ENCODE data around the gene ALKAL2.

Gene ALKAL2

DNA sequence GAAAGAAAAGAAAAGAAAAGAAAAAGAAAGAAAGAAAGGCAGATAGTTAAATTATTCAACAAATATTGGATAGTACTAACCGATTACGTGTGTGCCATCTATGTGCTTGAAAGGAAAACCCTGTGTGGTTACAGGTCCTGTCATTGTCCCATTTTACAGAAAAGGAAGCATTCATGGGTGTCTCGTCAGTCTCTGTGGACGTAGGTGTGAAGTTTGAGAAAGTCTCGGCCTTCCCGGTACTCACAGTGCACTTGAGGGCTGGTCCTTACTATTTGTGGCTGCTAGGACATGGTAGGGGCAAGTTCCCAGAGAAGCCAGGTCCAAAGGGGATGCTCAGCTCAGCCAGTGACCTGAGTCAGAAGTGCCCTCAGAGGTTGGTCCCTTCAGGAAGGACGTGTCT lies 43.3 kb downstream of the ALKAL2 start:
- DNase-seq (ENCODE audit: low read depth), result no peak

DNA sequence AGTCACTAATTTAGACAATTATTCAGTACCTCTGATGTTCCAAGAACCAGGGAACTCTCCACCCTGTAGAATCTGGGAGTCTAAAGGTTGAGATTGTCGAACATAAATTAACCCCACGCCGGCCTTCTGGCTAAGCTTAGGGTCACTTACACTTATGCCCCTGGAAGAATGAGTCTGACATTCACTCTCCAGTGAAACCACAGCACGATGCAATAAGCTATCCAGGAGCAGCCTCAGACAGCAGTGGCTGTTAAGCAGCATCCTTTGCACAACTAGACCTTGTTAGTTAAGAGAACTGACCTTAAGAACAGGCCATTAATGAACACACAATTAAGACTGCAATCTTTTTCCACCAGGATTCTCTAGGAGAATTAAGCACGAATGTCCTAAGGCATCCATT lies 49.0 kb downstream of the ALKAL2 start:
- no peak for DNase-seq (ENCODE audit: low read depth)

DNA sequence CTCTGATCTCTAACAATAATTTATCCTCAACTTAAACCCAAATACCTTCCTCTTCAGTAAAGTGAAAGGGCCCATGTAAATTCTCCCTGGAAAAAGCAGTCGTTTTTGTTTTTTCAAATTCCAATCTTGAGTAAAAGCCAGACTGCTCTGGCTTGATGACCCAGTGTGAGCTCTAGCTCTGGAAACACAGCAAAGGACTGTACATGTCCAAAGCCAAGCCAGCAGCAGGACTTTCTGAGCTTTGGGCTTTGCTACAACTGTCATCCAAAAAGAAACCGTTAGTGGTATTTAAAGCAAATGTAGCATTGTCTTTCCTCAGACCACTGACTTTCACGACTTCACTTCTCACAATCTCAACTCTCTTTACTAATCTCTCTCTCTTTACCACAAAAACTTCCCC lies 49.5 kb downstream of the ALKAL2 start:
- no peak for DNase-seq (ENCODE audit: low read depth)

DNA sequence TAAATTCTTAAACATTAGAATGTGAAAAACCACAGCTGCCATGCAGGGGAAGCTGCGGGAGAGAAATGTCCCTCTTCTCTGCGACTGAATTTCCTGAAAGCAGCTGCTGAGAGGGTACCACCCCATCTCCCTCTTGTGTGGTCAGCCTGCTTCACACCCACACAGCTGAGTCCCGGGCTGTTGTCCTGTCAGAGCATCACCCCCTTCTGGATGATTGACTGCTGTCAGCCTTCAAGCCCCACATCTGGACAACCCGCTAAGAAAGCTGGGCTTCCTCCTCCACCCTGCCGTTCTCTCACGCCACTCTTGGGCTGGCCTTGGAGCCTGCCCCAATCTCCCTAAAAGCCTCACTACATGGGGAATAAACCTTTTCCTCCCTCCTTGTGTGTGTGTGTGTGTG lies 50.0 kb downstream of the ALKAL2 start:
- no peak for DNase-seq (ENCODE audit: low read depth)

DNA sequence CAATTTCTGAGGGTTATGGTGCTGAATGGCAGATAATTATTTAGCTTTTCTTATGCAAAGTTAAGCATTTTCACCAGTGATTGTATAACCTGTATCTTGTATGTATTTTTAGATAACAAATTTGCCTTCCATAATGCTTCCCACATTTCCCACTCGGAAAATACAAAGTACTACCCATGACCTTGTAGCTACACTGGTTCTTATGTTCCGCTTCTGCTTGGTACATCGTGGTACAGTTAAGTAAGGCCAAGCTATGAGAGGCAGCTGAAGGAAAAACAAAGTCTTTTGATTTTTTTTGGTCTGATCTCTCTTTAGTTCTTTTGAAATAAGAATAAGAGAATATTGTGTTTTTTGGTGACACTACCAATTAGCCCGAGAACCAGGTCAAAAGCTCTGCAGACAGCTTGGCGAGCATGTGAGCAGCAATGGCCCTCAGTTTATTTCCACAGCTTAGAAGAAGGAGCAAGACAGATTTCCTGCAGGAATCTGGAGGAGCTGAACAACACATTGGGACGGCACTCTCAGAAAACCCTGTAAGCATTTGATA lies 50.8 kb downstream of the ALKAL2 start:
- no peak for DNase-seq (ENCODE audit: low read depth)

DNA sequence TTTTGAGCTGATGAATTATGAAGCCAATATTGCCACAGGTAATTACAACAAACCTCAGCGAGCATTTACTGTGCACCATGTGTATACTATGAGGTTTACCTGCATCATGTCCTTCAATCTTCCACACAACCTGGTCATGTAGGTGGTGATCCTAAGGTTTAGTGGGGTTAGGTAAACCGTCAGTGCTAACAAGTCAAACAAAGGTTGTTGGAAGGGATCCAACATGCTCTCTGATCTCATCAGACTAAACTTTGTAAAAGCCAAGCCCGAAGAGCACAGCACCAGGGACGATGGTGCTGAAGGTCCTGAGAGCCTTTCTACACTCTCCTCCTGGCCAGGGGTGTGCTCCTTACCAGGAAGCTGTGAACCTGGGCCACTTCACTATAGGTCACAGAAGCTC lies 53.5 kb downstream of the ALKAL2 start:
- no peak for DNase-seq (ENCODE audit: low read depth)

DNA sequence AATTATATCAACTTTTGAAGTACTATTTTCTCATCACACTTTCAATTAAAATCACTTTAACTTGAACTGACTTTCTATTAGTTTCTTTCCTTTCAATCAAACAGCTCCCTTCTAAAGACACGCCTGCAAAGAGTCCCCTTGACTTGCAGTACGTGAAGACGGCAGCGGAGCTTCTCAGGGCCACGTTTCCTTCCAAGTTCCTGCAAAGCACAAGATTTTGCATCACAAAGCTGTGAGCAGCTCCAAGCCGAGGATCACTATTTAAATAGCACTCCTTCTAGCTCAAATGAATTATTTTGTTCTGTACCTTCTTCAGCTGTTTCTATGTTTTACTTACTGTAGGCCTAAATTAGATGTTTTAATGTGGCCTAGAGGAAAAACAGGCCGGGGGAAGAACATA lies 54.9 kb downstream of the ALKAL2 start:
- no peak for DNase-seq (ENCODE audit: low read depth)

DNA sequence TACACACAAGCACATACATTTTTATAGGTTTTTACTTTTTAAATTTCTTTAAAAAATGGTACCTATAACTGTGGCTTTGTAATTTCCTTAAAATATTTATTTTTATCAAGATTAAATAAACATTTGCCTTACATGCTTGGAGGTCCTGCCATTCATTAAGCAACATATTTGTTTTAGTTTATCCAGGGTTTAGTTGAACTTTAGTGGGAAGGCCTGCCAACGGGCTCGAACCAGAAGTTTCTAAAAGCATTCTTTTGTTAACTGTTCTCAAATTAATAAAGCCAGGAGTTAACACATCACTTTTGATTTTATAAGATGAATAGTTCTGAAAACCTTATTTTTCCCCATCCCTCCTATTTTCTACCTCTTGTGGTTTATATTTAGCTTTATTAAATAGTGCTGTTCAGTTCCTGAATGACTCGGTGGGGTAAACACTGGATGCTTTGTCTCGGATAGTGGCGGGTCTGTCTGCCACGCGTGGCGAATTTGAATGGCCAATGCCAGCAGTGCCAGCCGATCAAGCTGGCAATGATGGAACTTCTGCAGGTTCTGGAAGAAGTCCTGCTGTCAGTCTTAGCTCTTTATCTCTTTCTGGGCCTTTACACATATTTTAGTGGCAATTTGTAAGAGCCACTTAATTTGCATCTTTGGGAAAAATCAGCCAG lies 56.2 kb downstream of the ALKAL2 start:
- DNase-seq (ENCODE audit: low read depth), result no peak

Measured in activated gamma-delta T cell treated with anti-CD3 and anti-CD28 coated beads, Interleukin-2, amount 50 U/mL, for 16 hours (primary cell).